ENCODE data around the gene ARHGEF11. TPM values are rescaled to one million over a fixed set of nuclear protein-coding genes. Genes with fewer than 3 reads are reported as not detected.
"Not testable (repeated sequence)": the region's sequence is repeated elsewhere in the genome, so short reads cannot be mapped to it uniquely, and the experiment has no call there.

Gene ARHGEF11
- total RNA-seq, 1 donor from 2014 or later, result 13.2 TPM

DNA sequence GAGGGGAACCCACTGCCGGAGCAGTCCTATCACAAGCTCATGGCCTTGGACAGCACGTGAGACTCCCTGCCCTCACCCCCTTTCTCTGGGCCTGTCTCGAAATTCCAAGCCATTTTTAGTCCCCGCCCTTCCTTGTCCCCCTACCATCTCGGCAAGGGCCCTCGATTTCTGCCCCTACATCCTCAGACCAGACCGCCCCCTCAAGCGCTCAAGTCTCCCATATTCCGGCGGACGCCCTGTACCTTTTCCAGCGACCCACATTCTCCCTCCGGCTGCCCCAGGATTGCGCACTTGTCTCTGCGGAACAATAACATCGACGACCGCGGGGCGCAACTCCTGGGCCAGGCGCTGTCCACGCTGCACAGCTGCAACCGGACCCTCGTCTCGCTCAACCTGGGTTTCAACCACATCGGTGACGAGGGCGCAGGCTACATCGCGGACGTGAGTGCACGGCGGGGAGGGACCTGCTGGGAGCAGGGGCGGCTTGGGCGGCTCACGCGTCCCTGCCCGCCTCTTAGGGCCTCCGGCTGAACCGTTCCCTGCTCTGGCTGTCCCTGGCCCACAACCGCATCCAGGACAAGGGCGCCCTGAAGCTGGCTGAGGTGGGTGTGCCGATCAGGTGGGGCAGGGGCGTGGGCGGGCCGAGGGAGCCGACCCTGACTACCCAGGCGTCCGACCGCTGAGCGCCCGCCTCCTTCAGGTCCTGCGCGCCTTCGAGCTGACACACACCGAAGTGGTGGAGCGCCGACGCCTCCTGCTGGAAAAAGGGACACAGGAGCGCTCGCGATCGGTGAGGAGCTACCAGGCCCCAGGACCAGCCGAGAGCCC, 118.1 kb downstream of the ARHGEF11 start:
- ATAC-seq, result peak; percentile 62

DNA sequence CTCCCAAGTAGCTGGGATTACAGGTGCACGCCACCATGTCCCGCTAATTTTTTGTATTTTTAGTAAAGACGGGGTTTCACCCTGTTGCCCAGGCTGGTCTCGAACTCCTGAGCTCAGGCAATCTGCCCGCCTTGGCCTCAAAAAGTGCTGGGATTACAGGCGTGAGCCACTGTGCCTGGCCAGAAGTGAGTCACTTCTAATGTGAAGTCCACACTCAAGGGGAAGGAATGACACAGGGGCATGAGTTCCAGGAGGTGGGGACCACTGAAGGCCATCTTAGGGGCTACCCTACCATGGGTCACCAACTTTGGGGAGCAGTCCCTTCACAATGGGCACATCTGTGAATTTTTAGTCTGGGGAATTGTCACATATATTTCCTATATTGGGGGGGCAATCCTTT, 118.8 kb downstream of the ARHGEF11 start:
- not testable (repeated sequence) for ATAC-seq

DNA sequence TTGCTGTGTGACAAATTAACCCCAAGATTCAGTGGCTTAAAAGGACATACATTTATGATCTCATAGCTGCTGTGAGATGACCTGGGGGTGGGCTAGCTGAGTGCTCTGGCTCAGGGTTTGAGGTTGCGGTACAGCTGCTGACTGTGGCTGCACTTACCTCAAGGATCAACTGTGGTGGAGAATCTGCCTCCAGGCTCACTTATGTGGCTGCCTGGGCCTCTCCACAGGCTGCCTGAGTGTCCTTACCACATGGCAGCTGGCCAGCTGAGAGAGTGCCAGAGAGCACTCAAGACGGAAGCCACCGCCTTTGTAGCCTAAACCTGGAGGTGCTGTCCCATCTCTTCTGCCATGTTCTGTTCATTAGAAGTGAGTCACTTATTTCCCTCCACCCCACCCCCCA, 119.4 kb downstream of the ARHGEF11 start:
- ATAC-seq, result peak; percentile 50

DNA sequence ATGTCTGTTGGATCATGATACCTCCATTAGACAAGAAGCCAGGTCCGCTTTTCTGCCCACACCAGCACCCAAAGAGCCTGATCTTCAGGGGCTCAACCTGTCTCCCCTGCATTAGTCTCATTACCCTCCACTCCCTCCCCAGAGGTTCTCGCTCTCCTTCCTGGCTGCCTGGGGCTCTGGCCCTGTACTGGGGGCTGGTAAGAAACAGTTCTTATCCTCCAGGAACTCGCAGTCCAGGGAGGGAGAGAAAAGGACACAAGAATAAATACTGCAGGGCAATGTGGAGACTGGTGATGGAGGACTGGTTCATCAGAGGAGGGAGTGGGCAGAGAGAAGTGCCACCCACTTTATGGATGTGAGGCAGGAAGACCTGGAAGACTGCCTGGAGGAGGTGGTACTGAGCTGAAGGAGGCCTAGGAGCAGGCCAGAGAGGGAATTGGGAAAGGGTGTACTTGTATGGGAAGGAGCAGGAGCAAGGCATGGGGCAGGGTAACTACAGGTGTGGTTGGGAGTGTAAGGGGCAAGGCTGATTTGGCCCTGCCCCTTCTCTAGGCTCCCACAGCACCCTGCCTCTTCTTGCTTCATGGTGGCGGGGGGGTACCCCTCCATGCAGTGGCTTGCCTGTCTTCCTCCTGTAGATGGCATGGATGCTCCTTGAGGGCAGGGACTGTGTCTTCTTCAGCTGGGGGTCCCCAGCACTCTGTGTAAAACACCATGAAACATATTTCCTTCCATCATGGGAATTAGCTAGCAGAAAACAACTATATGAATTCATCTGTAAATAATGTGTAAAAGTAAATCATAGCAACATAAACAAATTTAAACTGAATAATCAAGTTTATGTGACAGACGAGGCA, 120.2 kb downstream of the ARHGEF11 start:
- ATAC-seq, result no peak

DNA sequence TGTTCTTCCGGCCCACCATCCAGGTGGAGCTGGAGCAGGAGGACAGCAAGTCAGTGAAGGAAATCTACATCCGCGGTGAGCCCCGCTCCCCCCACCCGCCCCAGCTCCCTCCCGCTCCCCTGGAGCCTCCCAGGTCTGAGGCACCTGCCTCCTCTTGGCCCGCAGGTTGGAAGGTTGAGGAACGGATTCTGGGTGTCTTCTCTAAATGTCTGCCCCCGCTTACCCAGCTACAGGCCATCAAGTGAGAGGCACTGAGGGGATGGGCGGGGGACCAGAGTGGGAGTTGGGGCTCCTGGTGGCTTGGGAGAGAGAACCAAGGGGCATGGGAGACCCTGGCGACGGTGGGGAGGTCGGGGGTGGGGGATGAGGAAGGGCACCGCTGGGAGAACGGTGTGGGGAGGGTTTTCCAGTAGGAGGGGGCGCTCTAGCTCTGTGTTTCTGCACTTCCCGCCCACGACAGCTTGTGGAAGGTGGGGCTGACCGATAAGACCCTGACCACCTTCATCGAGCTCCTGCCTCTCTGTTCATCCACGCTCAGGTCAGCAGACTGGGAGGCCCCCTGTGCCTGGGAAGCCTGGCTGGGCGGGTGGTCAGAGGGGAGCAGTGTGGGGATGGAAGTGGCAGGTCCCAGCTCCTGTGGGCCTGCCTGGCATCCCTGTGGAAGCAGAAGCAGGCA, 120.9 kb downstream of the ARHGEF11 start:
- ATAC-seq, result no peak

DNA sequence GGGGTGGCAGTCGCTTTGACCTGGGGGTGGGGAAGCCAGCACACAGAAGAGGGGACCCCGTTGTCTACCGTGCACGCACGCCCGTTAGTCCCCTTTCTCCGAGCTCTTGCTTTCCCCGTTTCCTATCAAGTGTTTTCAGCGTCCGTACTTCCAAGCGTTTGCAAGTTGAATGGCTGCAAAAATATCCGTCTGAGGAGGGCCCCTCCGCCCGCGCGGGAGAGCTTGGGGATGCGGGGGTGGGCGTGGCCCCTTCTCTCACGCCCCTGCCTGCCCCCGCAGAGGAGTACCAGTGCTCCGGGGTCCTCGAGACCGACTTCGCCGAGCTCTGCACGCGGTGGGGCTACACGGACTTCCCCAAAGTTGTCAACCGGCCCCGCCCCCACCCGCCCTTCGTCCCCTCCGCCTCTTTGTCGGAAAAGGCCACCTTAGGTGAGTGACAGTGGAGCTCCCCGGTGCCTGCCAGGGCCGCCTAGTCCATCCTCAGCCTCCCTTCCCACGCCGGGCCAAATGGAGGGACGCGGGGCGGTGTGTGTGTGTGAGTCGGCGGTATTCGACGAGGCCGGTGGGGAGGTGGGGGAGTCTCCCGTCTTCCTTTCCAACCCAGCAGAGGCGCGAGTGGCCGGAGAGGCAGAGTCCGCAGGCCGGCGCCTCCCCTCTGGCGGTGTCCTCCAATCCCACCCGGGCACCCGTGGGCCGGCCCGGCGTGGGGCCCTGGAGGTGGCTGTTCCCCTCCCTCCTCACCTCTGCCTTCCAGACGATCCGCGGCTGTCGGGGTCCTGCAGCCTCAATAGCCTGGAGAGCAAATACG, 121.7 kb downstream of the ARHGEF11 start:
- ATAC-seq, result no peak

DNA sequence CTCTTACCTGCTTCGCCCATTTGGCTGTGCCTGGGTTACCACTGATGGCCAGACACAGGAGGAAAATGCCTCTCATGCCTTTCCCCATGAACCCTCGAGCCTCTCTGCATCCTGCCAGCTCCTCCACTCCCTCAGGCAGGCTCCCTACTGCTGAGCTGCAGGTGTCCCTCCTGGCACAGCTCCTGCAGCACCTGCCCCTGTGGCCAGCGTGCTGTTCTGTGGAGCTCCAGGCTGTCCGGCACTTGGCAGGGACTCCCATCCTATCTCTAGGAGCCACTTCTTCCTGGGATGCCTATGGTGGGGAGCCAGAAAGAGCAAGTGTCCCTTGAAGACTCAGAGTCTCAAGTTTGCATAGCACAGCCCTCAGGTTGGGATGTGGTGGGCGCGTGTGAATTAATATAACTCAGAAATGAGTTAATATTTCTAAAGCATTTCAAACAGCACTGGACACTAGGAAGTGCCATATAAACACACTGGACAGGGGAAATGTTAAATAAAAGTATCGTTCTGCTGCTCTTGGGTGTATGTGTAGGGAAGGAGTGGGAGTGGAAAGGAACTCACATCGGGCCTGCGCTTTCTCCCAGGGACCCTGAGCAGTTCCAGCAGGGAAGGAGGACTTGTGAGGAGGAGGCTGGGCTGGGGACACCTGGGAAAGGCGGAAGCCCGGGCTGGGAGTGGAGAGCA, 122.4 kb downstream of the ARHGEF11 start:
- no peak for ATAC-seq

DNA sequence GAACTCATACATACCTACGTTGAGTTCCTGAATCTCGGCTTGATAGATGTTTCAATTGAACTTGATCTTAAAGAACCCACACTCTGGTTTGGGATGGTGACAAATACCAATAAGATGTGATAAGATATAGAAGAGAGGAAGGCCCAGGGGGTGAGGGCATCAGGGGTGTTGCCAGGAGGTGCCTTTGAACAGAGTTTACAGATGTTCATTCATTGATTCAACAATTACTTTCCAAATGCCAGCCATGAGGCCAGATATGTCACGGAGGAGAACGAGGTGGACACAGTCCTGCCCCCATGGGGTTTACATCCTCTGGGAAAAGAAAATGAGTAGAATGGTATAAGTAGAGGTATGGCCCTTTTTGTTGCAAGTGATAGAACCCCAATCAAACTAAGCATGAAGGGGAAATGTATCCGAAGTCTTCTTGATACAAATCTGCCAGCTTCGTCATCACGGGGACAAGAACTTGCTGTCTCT, 124.5 kb downstream of the ARHGEF11 start:
- ATAC-seq, result no peak

DNA sequence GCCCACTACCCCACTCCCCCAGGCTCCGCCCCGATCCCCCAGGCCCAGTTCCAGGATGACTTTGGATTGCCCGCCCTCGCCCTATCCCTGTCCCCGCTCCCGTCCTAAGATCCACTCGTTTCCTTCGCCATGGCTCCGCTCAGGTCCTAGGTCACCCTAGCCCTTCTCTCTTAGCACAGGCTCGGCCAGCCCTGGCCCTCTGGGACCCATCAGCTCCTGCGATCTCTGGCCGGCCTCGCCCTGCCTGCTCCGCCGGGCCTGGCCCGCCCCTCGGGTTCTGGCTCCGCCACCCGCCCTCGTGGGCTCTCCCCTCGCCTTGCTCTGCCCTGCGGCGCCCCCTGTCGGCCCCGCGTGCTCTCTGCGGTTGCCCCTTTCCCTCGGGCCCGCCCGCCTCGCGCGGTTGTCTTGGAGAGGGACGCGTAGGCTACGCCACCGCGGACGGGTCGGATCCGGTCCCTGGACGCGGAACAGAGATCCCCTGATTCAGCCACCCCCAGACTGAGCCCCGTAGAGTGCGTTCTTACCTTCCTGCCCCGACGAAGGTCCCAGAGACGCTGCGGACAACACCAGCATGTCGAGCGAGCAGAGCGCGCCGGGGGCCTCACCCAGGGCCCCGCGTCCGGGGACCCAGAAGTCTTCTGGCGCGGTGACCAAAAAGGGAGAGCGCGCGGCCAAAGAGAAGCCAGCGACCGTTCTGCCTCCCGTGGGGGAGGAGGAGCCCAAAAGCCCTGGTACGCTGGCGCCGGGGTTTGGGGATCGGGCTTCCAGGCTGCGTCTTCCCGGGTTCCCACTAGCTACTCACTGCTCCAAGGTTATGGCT, 125.1 kb downstream of the ARHGEF11 start, which contains the start of gene LRRC71:
Gene LRRC71 (plus strand): TSS at position 400 of the 820 bp plus-strand sequence. CDS start 172 bp downstream, at position 572.
- ATAC-seq, result peak; percentile 91

DNA sequence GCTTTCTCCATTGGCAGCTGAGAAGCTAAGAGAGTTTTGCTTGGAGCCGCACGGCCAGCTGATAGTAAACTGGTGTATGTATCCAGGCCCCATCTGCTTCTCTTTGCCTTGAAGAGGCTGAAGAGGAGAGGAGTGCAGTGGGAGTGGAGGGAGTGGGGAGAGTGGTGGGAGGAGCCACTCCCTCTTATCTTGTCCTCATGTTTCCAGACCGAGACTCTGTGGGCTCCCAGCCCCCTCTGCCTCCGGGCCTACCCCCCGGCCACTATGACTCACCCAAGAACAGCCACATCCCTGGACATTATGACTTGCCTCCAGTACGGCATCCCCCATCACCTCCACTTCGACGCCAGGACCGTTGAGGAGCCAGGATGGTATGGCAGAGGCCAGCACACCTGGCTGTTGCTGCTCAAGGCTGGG, 131.1 kb downstream of the ARHGEF11 start:
- ATAC-seq, result no peak

DNA sequence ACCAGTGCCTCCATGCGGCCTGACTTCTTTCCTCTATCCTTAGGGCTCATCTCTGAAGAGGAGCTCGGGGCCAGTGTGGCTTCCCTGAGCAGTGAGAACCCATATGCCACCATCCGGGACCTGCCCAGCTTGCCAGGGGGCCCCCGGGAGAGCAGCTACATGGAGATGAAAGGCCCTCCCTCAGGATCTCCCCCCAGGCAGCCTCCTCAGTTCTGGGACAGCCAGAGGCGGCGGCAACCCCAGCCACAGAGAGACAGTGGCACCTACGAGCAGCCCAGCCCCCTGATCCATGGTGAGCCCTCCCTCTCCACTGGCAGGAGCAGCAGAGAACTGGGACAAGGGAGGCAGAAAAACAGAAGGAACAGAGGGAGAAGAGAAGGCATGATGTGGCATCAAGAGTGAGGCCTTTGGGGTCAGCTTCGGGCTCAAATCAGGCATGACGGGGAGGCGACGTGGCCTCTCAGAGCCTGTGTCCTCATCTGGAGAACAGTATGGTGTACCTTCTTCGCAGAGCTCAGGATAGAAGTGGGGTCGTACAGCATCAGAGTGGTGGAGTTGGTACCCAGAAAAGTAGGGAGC, 131.6 kb downstream of the ARHGEF11 start:
- no peak for ATAC-seq

DNA sequence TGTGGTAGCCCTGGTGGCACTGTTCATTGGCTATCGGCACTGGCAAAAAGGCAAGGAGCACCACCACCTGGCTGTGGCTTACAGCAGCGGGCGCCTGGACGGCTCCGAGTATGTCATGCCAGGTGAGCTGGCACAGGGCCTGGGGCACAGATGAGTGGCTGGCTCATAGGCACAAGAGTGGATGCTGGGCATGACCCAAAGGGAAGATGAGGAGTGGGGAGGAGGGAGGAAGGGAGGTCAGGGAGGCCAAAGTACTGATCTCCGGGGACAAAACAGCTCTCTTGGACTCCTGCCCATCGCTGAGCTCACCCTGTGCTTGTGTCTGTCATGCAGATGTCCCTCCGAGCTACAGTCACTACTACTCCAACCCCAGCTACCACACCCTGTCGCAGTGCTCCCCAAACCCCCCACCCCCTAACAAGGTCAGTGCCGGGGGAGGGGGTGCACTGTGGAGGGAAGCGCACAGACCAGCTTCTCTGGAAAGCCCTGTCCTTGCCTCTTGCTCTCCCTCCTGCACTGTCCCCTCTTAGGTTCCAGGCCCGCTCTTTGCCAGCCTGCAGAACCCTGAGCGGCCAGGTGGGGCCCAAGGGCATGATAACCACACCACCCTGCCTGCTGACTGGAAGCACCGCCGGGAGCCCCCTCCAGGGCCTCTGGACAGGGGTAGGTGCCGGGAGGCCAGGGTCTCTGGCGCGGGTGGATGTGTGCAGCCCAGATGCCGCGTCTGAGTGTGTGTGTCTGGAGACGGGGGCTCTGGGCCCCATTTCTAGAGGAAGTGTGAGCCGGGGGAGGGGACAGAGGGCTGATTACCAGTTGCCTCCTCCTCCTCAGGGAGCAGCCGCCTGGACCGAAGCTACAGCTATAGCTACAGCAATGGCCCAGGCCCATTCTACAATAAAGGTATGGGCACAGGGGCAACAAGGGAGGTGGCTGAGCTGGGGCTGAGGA, 132.4 kb downstream of the ARHGEF11 start:
- no peak for ATAC-seq

DNA sequence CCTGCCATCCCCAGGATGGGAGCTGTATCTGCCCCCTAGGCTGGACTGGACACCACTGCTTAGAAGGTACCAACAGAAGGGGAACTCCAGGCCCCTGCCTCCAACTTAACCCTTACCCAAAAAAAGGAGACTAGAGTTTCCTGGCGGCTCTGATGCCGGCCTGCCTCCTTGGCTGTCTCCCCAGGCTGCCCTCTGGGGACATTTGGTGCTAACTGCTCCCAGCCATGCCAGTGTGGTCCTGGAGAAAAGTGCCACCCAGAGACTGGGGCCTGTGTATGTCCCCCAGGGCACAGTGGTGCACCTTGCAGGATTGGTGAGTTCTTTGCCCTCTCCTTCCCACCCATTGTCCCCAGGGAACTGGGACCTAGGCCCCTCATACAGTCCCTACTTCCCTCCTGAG, 133.2 kb downstream of the ARHGEF11 start:
- ATAC-seq, result no peak

DNA sequence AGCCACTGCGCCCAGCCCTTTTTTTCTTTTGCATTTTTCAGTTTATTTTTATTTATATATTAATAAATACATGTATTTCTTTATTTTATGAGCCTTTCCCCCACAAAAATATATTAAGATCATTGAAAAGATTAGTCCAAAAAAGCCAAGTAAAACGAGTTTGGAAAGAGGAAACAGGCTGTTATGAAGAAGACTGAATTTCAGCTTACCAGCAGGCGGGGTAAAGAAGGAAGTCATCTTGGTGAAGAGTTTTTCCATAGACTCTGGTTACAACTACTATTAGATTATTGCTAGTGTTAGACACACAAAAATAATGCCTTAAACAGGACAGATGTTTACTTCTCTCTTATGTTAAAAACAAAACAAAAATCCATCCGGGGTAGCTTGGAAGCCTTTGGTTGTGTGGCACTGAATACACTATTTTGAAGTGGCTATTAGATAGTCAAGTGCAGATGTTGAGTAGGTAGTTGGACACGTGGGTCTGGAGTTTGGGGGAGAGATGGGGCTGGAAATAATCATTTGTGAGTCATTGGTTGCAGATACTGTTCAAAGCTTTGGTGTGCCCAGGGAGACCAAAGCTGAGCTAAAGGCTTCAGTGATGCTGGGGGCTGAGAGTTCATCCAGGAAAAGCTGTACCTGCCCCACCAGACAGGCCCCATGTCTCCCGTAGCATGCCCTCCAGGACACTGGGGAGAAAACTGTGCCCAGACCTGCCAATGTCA, 133.8 kb downstream of the ARHGEF11 start:
- no peak for ATAC-seq

DNA sequence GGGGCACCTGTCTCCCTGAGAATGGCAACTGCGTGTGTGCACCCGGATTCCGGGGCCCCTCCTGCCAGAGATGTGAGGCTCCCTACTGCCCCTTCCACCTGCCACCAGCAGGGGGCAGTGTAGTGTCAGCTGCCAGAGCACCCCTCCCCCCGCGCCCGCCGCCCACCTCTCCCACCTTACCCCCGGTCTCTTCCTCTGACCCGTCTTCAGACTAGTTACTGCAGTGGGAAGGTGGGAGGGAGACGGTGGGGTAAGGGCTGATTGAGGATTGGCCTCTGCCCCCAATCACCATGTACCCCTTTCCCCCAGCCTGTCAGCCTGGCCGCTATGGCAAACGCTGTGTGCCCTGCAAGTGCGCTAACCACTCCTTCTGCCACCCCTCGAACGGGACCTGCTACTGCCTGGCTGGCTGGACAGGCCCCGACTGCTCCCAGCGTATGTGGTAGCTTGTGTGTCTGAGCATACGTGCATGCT, 135.2 kb downstream of the ARHGEF11 start:
- no peak for ATAC-seq

DNA sequence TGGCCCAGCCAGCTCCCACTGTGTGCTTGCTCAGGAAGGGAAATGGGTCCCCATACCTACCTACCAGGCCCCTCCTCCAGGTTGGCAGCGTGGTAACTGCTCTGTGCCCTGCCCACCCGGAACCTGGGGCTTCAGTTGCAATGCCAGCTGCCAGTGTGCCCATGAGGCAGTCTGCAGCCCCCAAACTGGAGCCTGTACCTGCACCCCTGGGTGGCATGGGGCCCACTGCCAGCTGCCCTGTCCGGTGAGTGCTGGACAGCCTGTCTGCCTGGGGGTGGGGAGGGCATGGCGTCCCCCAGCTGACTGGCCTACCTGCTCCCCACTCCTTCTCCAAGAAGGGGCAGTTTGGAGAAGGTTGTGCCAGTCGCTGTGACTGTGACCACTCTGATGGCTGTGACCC, 135.9 kb downstream of the ARHGEF11 start:
- ATAC-seq, result no peak

DNA sequence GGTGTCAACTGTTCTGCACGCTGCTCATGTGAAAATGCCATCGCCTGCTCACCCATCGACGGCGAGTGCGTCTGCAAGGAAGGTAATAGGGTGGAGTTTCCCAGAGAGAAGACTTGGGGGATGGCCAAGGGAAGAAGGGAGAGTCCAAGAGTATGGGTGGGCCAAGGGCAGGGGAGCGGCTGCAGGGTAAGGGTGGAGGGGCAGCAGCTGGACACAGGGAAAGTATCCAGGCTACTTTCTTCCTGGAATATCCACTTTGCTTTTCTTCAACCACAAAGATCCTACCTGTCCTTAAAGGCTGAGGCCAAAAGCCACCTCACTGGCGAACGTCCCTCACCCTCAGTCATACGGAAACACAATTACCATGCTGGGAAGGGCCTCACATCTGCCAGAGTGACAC, 136.6 kb downstream of the ARHGEF11 start:
- no peak for ATAC-seq

DNA sequence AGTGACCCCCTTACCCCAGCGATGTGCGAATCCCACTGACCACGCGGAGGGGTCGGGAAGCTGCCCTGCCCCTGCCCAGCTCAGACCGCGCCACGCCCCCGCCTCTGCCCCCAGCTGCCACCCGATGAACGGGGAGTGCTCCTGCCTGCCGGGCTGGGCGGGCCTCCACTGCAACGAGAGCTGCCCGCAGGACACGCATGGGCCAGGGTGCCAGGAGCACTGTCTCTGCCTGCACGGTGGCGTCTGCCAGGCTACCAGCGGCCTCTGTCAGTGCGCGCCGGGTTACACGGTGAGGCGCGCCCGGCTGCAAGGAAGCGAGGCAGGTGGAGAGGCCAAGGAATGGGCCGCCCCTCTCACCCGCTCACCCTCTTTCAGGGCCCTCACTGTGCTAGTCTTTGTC, 137.0 kb downstream of the ARHGEF11 start:
- ATAC-seq, result peak; percentile 27

Measured in esophagus mucosa (tissue), 1 donor.